SK-N-DZ (cell line): Measurements from ENCODE around the gene KCNQ1OT1.

ENCODE experiments used
- DNase-seq: peaks from one replicate; pipeline ENCODE4 v3.0.0-alpha.2; 2015; ENCODE audit warnings: low spot score
- small RNA-seq, 2 experiments: library from RNA; depleted of rRNA; stranded (forward); fragments of <200 nt; gene quantifications; one replicate each; pipeline ENCODE3, GENCODE V24; 2014

KCNQ1OT1 gene

DNA sequence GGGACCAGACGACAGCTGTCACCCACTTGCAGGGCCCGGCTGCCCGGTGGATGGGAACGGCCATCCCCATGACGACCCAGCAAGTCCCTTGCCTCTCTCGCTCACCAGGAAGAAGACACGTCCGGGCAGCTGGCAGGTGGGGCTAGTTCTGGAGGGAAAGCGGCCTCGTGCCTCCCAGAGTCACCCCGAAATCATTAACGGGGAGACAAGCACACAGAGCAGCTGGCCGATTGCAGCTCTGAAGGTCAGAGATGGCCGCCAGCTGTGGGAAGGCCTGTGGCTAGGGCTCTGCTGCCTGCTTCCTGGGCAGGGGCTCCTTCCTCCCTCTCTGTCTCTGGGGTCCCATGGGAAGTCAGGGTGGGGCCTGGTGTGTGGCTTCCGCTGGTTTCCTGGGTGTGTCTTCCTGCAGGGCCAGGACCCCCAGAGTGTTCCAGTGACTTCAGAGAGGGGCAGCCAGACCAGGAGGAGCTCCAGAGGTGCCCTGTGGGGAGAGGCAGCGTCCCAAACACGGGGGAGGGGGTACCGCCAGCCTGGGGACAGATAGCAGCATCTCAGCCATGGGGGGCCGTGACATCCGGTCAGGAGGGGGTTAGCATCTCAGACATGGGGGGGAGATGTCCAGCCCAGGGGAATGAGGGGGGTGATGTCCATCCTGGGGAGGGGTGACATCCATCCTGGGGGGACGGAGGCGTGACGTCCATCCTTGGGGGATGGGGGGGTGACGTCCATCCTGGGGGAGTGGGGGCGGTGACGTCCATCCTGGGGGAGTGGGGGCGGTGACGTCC is 140.1 kb downstream of the KCNQ1OT1 start:
- no peak for DNase-seq

DNA sequence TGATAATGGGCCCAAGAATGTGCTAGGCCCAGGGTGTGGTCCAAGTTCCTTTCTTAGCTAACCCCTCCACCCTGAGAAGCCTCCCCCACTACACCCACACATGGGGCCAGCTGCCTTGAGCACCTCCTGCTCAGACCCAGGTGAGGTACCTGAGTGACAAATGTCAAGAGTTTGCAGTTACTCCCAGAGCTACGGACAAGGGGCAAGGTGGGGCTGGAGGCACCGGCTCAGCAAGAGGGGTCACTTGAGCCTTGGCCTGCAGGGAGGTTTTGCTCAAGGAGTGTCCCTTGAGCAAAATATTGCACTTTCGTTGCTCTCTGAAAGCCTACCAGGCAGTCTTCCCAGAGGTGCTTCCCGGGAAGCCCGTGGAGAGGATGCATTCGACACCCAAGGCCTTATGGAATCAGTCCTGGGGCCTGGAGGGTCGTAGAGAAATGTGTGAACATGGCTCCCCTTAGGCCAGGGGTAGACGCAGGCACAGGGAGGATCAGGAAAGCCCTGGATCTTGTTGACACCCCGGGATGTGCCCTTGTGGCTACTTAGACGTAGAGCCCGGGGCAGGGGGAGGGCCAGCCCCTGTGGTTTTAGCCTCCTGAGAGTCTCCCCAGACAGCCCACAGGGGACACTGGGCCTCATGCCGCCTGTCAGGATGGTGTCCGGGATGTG is 140.8 kb downstream of the KCNQ1OT1 start:
- DNase-seq = no peak

DNA sequence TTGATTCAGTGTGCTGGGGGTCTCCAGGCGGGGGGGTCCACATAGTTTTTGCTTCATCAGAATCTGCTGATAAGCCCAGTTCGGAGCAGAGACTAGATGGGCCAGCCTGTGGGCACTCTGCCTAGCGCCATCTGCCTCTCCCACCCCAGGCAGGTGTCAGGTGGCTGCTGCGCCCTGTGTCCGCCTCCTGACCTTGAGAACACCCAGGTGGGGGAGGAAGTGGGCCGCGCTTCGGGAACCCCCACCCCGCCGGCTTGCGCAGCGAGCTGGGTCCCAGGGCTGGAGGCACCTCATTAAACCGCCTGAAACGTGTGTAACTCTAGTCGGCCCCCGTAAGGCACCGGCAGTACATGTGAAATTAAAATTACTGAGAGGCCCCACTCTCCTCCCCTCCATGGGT is 141.4 kb downstream of the KCNQ1OT1 start:
- no peak for DNase-seq

Small RNAs within 50 kb of the gene (small RNA-seq; reads per million reads assigned to genes)
- gene RF01947 (0 reads per million in 2 experiments), gene RF01948 (0 reads per million in 2 experiments), gene RF01950 (0 reads per million in 2 experiments)
